Esophagus squamous epithelium (tissue), 5 donors: ENCODE results near the gene HBA1. TPM values are rescaled to one million over a fixed set of nuclear protein-coding genes. Genes with fewer than 3 reads are reported as not detected.
"Not testable (repeated sequence)": the region's sequence is repeated elsewhere in the genome, so short reads cannot be mapped to it uniquely, and the experiment has no call there.

Experiments used
- DNase-seq: peaks from one replicate; lab custom pipeline; 2025; lab: John Stamatoyannopoulos, UW
- H3K27ac ChIP-seq, 4 donors: fragments of 200-600 bp; sonication (generic); one replicate each; pipeline ENCODE4 v1.5.1; 2016 to 2019; ENCODE audit warnings: mild to moderate bottlenecking in 1 of 4
- H3K27me3 ChIP-seq, 4 donors: fragments of 200-600 bp; sonication (generic); 1 replicate in 3 of 4; 2 replicates in 1 of 4; pipeline versions ENCODE4 v1.5.1 to v1.6.0; 2017 to 2021; ENCODE audit warnings: antibody characterized with exemption in 1 of 4
- H3K36me3 ChIP-seq, 3 donors: fragments of 200-600 bp; sonication (generic); one replicate each; pipeline ENCODE4 v1.5.1; 2016 to 2019
- H3K4me1 ChIP-seq, 3 donors: fragments of 200-600 bp; sonication (generic); one replicate each; pipeline ENCODE4 v1.5.1; 2017 to 2019
- H3K4me3 ChIP-seq, 4 donors: fragments of 200-600 bp; sonication (generic); 1 replicate in 3 of 4; 2 replicates in 1 of 4; pipeline ENCODE4 v1.5.1; 2016 to 2019; ENCODE audit warnings: mild to moderate bottlenecking in 2 of 4, moderate library complexity in 1 of 4
- H3K9me3 ChIP-seq, 3 donors: fragments of 200-600 bp; sonication (generic); one replicate each; pipeline ENCODE4 v1.5.1; 2016 to 2019
- POLR2A ChIP-seq, 4 donors: fragments of 450-650 bp; IDR thresholded peaks; one replicate each; pipeline ENCODE4 v1.6.1; 2017; ENCODE audit warnings: antibody characterized with exemption in 4 of 4, mild to moderate bottlenecking in 4 of 4, moderate library complexity in 3 of 4
- WGBS, 2 donors: methylation state at CpG; one replicate each; pipeline ENCODE4 v1.1.5; 2018; 5-methylcytosine and 5-hydroxymethylcytosine counted together
- intact Hi-C: fragments of 100-400 bp; cut with DNase I; formaldehyde crosslinking; loops from one replicate; pipeline ENCODE4 v1.15.0; 2022
- total RNA-seq, 4 donors: library from RNA; depleted of rRNA; stranded (reverse); fragments of >200 nt; gene quantifications; one replicate each; pipeline ENCODE4 v1.1.0, GENCODE V29; 2016
- TF ChIP-seq, protein P1 (sequence below), 6 experiments: fragments of 450-650 bp in 4 of 6; fragments of 200-600 bp in 2 of 6; sonication (generic) in 2 of 6; IDR thresholded peaks; one replicate each; pipeline ENCODE4 v1.5.1; 2016 to 2019; ENCODE audit warnings: antibody characterized with exemption in 6 of 6, mild to moderate bottlenecking in 4 of 6, moderate library complexity in 4 of 6
- donor health status: DM: yes; HTN: yes; CAD: no.

Gene HBA1
- total RNA-seq, 4 donors from 2014 or later, result 1.0 to 12.9 TPM; not detected in 2

DNA sequence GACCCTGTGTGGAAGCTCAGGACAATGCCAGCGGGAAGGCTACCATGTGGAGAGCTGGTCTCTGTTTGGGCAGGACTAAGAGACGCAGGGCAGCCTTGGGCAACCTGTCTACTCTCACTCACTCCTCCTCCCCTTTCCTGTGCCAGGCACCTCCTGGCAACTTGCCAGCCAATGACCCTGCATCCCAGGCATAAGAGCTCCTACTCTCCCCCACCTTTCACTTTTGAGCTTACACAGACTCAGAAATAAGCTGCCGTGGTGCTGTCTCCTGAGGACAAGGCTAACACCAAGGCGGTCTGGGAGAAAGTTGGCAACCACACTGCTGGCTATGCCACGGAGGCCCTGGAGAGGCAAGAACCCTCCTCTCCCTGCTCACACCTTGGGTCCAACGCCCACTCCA, 8.1 kb upstream of the HBA1 start:
- H3K9me3 ChIP-seq, result no peaks in the 10 kb centered on the region
- WGBS, 2 donors, result 54 to 61% methylated on average over 3 to 5 of the region's 6 CpGs
- H3K4me1 ChIP-seq, result peaks cover 15 to 24% (median 17%) of the 10 kb centered on the region in 3 donors
- H3K4me3 ChIP-seq, result no peak overlapping the region
- H3K27ac ChIP-seq, result no peak overlapping the region
- no peaks in the 10 kb centered on the region for H3K36me3 ChIP-seq
- no peak for TF ChIP-seq POLR2A (IDR thresholded peaks at IDR 0.05)
- TF ChIP-seq, protein P1, sequence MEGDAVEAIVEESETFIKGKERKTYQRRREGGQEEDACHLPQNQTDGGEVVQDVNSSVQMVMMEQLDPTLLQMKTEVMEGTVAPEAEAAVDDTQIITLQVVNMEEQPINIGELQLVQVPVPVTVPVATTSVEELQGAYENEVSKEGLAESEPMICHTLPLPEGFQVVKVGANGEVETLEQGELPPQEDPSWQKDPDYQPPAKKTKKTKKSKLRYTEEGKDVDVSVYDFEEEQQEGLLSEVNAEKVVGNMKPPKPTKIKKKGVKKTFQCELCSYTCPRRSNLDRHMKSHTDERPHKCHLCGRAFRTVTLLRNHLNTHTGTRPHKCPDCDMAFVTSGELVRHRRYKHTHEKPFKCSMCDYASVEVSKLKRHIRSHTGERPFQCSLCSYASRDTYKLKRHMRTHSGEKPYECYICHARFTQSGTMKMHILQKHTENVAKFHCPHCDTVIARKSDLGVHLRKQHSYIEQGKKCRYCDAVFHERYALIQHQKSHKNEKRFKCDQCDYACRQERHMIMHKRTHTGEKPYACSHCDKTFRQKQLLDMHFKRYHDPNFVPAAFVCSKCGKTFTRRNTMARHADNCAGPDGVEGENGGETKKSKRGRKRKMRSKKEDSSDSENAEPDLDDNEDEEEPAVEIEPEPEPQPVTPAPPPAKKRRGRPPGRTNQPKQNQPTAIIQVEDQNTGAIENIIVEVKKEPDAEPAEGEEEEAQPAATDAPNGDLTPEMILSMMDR (IDR thresholded peaks at IDR 0.05), result no peak
- no peak for DNase-seq
- H3K27me3 ChIP-seq, result peaks cover 7 to 79% (median 44%) of the 10 kb centered on the region in 4 donors
- intact Hi-C loops, result no loop called here

DNA sequence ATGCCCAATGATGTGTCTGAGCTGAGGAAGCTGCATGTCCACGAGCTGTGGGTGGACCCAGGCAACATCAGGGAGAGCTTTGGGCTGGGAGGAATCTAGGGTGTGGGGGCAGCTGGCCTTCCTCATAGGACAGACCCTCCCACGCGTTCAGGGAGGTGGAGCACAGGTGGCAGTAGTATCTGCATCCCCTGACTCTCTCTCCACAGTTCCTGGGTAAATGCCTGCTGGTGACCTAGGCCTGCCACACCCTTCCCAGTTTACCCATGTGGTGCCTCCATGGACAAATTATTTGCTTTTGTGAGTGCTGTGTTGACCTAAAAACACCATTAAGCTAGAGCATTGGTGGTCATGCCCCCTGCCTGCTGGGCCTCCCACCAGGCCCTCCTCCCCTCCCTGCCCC, 7.5 kb upstream of the HBA1 start:
- Histone ChIP-seq H3K4me1 (peaks cover 15 to 26% (median 17%) of the 10 kb centered on the region in 3 donors), H3K27me3 (peaks cover 7 to 80% (median 44%) of the 10 kb centered on the region in 4 donors), H3K4me3 (no peak overlapping the region), H3K9me3 (no peaks in the 10 kb centered on the region), H3K27ac (no peak overlapping the region), H3K36me3 (no peaks in the 10 kb centered on the region)
- TF ChIP-seq, protein P1 (IDR thresholded peaks at IDR 0.05), result no peak
- TF ChIP-seq POLR2A (IDR thresholded peaks at IDR 0.05), result no peak
- no peak for DNase-seq
- WGBS, 2 donors, result 30 to 38% methylated on average over 2 of the region's 3 CpGs
- intact Hi-C loops, result no loop called here

- H3K27ac ChIP-seq, intact Hi-C loops, H3K36me3 ChIP-seq, H3K4me3 ChIP-seq, DNase-seq, H3K9me3 ChIP-seq: not testable (repeated sequence)
- peaks cover 15 to 23% (median 16%) of the 10 kb centered on the region in 3 donors for H3K4me1 ChIP-seq
- peaks cover 7 to 87% (median 47%) of the 10 kb centered on the region in 4 donors for H3K27me3 ChIP-seq
- WGBS, 2 donors, result 0 to 3% methylated on average over 3 to 5 of the region's 5 CpGs
These were observed 6.4 kb upstream of the HBA1 start for GRCh38 chr16:170088-170507.

DNA sequence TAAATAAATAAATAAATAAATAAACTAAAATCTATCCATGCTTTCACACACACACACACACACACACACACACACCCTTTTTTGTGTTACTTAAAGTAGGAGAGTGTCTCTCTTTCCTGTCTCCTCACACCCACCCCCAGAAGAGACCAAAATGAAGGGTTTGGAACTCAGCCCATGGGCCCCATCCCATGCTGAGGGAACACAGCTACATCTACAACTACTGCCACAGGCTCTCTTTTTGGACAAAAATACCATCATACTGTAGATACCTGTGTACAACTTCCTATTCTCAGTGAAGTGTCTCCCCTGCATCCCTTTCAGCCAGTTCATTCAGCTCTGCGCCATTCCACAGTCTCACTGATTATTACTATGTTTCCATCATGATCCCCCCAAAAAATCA, 5.7 kb upstream of the HBA1 start:
- Histone ChIP-seq H3K9me3 (no peaks in the 10 kb centered on the region), H3K36me3 (no peaks in the 10 kb centered on the region), H3K27me3 (peaks cover under 1 to 87% (median 43%) of the 10 kb centered on the region in 4 donors), H3K4me1 (peaks cover 9 to 17% (median 9%) of the 10 kb centered on the region in 3 donors), H3K4me3 (no peak overlapping the region), H3K27ac (no peak overlapping the region)
- TF ChIP-seq, protein P1 (IDR thresholded peaks at IDR 0.05), result no peak
- TF ChIP-seq POLR2A (IDR thresholded peaks at IDR 0.05), result no peak
- DNase-seq, result no peak
- intact Hi-C loops, result no loop called here
- WGBS, 2 donors, result 0 to 26% methylated on average over 1 of the region's 1 CpG

DNA sequence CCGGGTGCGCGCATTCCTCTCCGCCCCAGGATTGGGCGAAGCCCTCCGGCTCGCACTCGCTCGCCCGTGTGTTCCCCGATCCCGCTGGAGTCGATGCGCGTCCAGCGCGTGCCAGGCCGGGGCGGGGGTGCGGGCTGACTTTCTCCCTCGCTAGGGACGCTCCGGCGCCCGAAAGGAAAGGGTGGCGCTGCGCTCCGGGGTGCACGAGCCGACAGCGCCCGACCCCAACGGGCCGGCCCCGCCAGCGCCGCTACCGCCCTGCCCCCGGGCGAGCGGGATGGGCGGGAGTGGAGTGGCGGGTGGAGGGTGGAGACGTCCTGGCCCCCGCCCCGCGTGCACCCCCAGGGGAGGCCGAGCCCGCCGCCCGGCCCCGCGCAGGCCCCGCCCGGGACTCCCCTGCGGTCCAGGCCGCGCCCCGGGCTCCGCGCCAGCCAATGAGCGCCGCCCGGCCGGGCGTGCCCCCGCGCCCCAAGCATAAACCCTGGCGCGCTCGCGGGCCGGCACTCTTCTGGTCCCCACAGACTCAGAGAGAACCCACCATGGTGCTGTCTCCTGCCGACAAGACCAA, 4.0 kb upstream of the HBA1 start, which contains the start of gene HBA2:
TSS of gene HBA2 (plus strand) at position 503 of the 568 bp plus-strand sequence. CDS start at position 540, 37 bp downstream.
- H3K9me3 ChIP-seq, H3K27ac ChIP-seq, DNase-seq, H3K36me3 ChIP-seq, H3K4me3 ChIP-seq, intact Hi-C loops: not testable (repeated sequence)
- WGBS, 2 donors, result no CpG with 5 or more reads among the region's 74 CpGs
- H3K27me3 ChIP-seq, result peaks cover 0 to 84% (median 33%) of the 10 kb centered on the region in 4 donors
- peaks cover 0 to 15% (median 0%) of the 10 kb centered on the region in 3 donors for H3K4me1 ChIP-seq

DNA sequence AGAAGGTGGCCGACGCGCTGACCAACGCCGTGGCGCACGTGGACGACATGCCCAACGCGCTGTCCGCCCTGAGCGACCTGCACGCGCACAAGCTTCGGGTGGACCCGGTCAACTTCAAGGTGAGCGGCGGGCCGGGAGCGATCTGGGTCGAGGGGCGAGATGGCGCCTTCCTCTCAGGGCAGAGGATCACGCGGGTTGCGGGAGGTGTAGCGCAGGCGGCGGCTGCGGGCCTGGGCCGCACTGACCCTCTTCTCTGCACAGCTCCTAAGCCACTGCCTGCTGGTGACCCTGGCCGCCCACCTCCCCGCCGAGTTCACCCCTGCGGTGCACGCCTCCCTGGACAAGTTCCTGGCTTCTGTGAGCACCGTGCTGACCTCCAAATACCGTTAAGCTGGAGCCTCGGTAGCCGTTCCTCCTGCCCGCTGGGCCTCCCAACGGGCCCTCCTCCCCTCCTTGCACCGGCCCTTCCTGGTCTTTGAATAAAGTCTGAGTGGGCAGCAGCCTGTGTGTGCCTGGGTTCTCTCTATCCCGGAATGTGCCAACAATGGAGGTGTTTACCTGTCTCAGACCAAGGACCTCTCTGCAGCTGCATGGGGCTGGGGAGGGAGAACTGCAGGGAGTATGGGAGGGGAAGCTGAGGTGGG, 3.1 kb upstream of the HBA1 start:
- Histone ChIP-seq H3K27me3 (peaks cover 0 to 84% (median 32%) of the 10 kb centered on the region in 4 donors), H3K4me1 (peaks cover 0 to 18% (median 0%) of the 10 kb centered on the region in 3 donors)
- H3K4me3 ChIP-seq, intact Hi-C loops, H3K27ac ChIP-seq, H3K36me3 ChIP-seq, DNase-seq, H3K9me3 ChIP-seq: not testable (repeated sequence)
- WGBS, 2 donors, result no CpG with 5 or more reads among the region's 44 CpGs

DNA sequence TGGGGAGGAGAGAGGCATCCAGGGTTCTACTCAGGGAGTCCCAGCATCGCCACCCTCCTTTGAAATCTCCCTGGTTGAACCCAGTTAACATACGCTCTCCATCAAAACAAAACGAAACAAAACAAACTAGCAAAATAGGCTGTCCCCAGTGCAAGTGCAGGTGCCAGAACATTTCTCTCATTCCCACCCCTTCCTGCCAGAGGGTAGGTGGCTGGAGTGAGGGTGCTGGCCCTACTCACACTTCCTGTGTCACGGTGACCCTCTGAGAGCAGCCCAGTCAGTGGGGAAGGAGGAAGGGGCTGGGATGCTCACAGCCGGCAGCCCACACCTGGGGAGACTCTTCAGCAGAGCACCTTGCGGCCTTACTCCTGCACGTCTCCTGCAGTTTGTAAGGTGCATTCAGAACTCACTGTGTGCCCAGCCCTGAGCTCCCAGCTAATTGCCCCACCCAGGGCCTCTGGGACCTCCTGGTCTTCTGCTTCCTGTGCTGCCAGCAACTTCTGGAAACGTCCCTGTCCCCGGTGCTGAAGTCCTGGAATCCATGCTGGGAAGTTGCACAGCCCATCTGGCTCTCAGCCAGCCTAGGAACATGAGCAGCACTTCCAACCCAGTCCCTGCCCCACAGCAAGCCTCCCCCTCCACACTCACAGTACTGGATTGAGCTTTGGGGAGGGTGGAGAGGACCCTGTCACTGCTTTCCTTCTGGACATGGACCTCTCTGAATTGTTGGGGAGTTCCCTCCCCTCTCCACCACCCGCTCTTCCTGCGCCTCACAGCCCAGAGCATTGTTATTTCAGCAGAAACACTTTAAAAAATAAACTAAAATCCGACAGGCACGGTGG, 2.3 kb upstream of the HBA1 start:
- H3K4me3 ChIP-seq, H3K36me3 ChIP-seq, DNase-seq, intact Hi-C loops, H3K27ac ChIP-seq, H3K9me3 ChIP-seq: not testable (repeated sequence)
- H3K27me3 ChIP-seq, result peaks cover 0 to 84% (median 39%) of the 10 kb centered on the region in 4 donors
- 8 to 18% methylated on average over 4 to 5 of the region's 13 CpGs for WGBS, 2 donors
- H3K4me1 ChIP-seq, result peaks cover 0 to 18% (median 0%) of the 10 kb centered on the region in 3 donors
